Aorta (tissue), 5 donors: ENCODE data around the gene ALDH3B1. TPM values are rescaled to one million over a fixed set of nuclear protein-coding genes. Genes with fewer than 3 reads are reported as not detected.
"Not testable (repeated sequence)": the region's sequence is repeated elsewhere in the genome, so short reads cannot be mapped to it uniquely, and the experiment has no call there.

Experiments
- ATAC-seq: fragments of 200-7000 bp; cut with Tn5 transposase; one replicate; pipeline ENCODE4 v1.9.1; 2022; ENCODE audit warnings: moderate library complexity; ENCODE audit not compliant: low FRiP score
- DNase-seq, 2 donors: peaks; one replicate each; pipeline ENCODE4 v3.0.0-alpha.2; 2020
- H3K27ac ChIP-seq, 2 donors: one replicate each; pipeline ENCODE4 v1.5.1; 2013; ENCODE audit warnings: low read length in 2 of 2, mild to moderate bottlenecking in 2 of 2, moderate library complexity in 2 of 2, control low read depth in 1 of 2, inconsistent platforms in 1 of 2, low read depth in 1 of 2
- H3K27me3 ChIP-seq, 2 donors: one replicate each; pipeline ENCODE4 v1.6.1; 2013; ENCODE audit warnings: control low read depth in 1 of 2, low read length in 1 of 2, mild to moderate bottlenecking in 1 of 2, moderate library complexity in 1 of 2; ENCODE audit not compliant: insufficient read depth in 2 of 2, control insufficient read depth in 1 of 2
- H3K36me3 ChIP-seq, 2 donors: one replicate each; pipeline ENCODE4 v1.6.1; 2013; ENCODE audit warnings: control low read depth in 1 of 2, low read length in 1 of 2, mild to moderate bottlenecking in 1 of 2; ENCODE audit not compliant: insufficient read depth in 2 of 2, control insufficient read depth in 1 of 2
- H3K4me1 ChIP-seq, 2 donors: one replicate each; pipeline ENCODE4 v1.6.1; 2013; ENCODE audit warnings: low read length in 2 of 2, control low read depth in 1 of 2, mild to moderate bottlenecking in 1 of 2, moderate library complexity in 1 of 2; ENCODE audit not compliant: insufficient read depth in 2 of 2, control insufficient read depth in 1 of 2
- H3K4me3 ChIP-seq, 2 donors: one replicate each; pipeline ENCODE4 v1.5.1; 2013; ENCODE audit warnings: low read length in 2 of 2, control low read depth in 1 of 2, mild to moderate bottlenecking in 1 of 2
- H3K9me3 ChIP-seq: one replicate; pipeline ENCODE4 v1.6.1; 2013; ENCODE audit warnings: mild to moderate bottlenecking, low read length; ENCODE audit not compliant: control insufficient read depth
- WGBS, 2 donors: extraction: QIAGEN DNeasy Blood & Tissue Kit; methylation state at CpG; one replicate each; pipeline ENCODE4 v1.1.7; 2013; 5-methylcytosine and 5-hydroxymethylcytosine counted together
- intact Hi-C, 2 donors: fragments of 100-400 bp; cut with DNase I; formaldehyde crosslinking; loops; one replicate each; pipeline versions ENCODE4 v1.14.2 to v1.15.0; 2022
- polyA plus RNA-seq, 2 donors: library from polyadenylated mRNA; stranded (reverse); fragments of 200-250 nt; gene quantifications; one replicate each; pipeline ENCODE4 v1.2.3, GENCODE V29; 2013
- total RNA-seq, 2 donors: library from RNA; stranded (reverse); fragmentation: NEBNext Ultra II Directional; extraction: Animal tissue kit (Norgen Biotek cat#: 25700); gene quantifications; one replicate each; pipeline ENCODE4 v1.2.1, GENCODE V29; 2021
- donor health status: healthy with polysubstance abuse.
- donor health status: Bipolar disorder and iron deficiency.
- donor health status: DM: no; HTN: no; CAD: no.
- donor health status: DM: no; HTN: no; CAD: no.
- donor health status: DM: yes; HTN: yes; CAD: no.

ALDH3B1 gene
- total and polyA plus RNA-seq, 4 donors: 9.1 to 12.4 (median 10.0) TPM

DNA sequence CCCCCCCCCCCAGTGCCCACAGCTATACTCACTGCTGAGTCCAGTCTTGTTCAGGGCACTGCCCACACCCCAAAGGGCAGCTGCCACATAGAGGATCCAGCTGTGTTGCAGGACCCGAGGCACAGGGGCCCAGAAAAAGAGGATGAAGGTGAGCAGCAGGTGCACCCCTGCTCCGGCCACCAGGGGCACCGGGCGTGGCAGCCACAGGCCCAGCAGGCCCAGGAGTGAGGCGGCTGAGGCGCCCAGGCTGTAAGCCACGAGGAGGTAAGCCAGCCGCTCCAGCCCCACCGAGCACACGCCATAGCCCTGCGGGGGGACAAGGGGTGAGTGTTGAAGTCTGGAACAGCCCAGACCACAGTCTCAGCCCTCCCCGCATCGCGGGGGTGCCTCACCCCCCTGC, 14.5 kb upstream of the ALDH3B1 start:
- DNase-seq: peak in 1 of 2 donors; percentile 36
- H3K27ac ChIP-seq, intact Hi-C loops, H3K4me3 ChIP-seq, H3K9me3 ChIP-seq, ATAC-seq, H3K4me1 ChIP-seq, H3K27me3 ChIP-seq, H3K36me3 ChIP-seq: not testable (repeated sequence)
- WGBS, 2 donors: 88 to 98% methylated on average over 11 to 14 of the region's 14 CpGs

DNA sequence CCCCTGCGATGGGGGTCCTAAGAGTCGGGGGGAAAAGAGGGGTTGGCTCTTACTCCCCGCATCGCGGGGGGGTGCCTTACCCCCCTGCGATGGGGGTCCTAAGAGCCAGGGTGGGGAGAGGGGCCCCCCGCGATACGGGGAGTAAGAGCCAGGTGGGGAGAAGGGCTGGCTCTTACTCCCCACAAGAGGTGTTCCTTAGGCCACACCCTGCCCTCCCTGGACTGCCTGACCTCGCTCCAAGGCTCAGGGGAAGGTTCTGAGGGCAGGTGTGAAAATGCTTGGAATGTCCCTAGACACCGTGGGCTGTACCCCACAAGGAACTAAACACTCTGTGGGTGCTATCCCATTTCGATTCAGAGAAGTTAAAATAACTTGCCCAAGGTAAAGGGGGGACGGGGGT, 14.1 kb upstream of the ALDH3B1 start:
- Histone ChIP-seq H3K4me1 (no peaks in the 10 kb centered on the region), H3K36me3 (no peaks in the 10 kb centered on the region), H3K27me3 (no peaks in the 10 kb centered on the region), H3K4me3 (no peak overlapping the region), H3K27ac (no peak overlapping the region), H3K9me3 (no peaks in the 10 kb centered on the region)
- intact Hi-C loops: no loop called here
- 95 to 99% methylated on average over 12 to 13 of the region's 13 CpGs for WGBS, 2 donors
- ATAC-seq (no peak), DNase-seq (peak in 1 of 2 donors; percentile 33)

DNA sequence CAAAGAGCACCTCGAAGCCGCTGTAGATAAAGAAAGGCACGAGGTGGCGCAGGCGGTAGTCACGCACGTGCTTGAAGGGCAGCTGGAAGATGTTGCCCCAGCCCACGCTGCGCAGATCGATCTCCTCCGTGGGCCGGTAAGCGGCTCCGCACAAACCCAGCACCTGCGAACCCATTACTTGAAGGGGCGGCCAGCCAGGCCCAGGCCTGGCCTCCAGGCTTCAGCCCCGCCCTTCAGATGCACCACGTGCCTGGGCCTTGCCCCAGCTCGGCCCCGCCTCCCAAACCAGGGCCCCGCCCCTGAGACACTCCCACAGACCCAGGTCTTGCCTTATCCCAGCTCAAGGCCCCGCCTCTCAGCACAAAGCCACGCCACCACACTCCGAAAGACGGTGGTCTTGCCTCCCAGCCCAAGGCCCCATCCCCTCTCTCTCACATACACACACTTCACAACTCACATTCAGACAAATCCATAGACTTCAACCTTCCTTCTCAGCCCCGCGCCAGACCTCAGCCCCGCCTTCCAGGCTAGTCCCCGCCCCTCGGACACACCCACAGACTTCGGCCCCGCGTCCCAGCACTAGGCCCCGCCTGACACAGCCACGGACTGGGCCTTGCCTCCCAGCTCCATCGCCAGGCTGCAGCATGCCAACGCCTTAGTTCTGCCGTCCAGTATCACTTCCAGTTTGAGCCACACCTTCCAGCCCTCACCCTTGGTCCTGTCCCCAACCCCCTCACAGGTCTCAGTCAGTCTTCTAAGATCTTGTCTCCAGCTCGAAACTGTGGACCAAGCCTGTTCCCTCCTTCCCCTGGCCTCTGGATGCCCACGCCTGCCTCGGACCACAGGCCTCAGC, 13.3 kb upstream of the ALDH3B1 start:
- H3K36me3 ChIP-seq: no peaks in the 10 kb centered on the region
- no peak overlapping the region for H3K27ac ChIP-seq
- H3K27me3 ChIP-seq: no peaks in the 10 kb centered on the region
- no peak overlapping the region for H3K4me3 ChIP-seq
- WGBS, 2 donors: 66 to 67% methylated on average over 38 to 41 of the region's 41 CpGs
- peak; percentile 88 for DNase-seq
- no peaks in the 10 kb centered on the region for H3K9me3 ChIP-seq
- peak; percentile 89 for ATAC-seq
- intact Hi-C loops: no loop called here
- no peaks in the 10 kb centered on the region for H3K4me1 ChIP-seq

DNA sequence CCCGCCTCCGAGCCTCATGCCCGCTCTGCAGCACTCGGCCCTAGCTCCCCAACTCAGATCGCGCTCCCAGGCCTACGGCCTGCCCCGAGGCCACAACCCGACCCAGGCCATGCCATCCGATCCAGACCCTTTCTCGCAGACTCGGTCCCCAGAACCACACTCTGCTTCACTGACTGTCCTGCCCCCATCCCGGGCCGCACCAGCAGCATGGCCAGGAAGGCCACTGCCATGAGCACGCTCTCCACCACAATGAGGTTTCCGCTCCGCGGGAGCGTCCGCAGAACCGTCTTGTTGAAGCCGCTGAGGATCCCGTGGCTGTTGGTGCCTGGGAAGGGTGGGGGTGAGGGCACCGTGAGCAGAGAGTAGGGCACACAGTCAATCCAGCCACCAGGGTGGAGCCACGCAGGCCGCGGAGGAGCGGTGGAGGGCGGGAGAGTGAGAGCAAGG, 12.6 kb upstream of the ALDH3B1 start:
- DNase-seq (peak in 1 of 2 donors; percentile 74), ATAC-seq (peak; percentile 11)
- Histone ChIP-seq H3K4me3 (no peak overlapping the region), H3K27ac (no peak overlapping the region), H3K4me1 (no peaks in the 10 kb centered on the region), H3K27me3 (no peaks in the 10 kb centered on the region), H3K36me3 (no peaks in the 10 kb centered on the region), H3K9me3 (no peaks in the 10 kb centered on the region)
- WGBS, 2 donors: 94 to 95% methylated on average over 29 of the region's 29 CpGs
- intact Hi-C loops: no loop called here

GRCh38 chr11:67998150-67999045, 11.7 kb upstream of the ALDH3B1 start:
- no peaks in the 10 kb centered on the region for H3K27me3 ChIP-seq
- intact Hi-C loops: no loop called here
- H3K36me3 ChIP-seq: no peaks in the 10 kb centered on the region
- H3K27ac ChIP-seq: no peak overlapping the region
- DNase-seq: peak in 1 of 2 donors; percentile 55
- H3K4me1 ChIP-seq: no peaks in the 10 kb centered on the region
- no peak for ATAC-seq
- no peaks in the 10 kb centered on the region for H3K9me3 ChIP-seq
- WGBS, 2 donors: 94 to 95% methylated on average over 9 of the region's 9 CpGs
- H3K4me3 ChIP-seq: no peak overlapping the region

GRCh38 chr11:67999201-67999629, 10.9 kb upstream of the ALDH3B1 start:
- no peak overlapping the region for H3K4me3 ChIP-seq
- WGBS, 2 donors: 95 to 97% methylated on average over 13 of the region's 13 CpGs
- no peaks in the 10 kb centered on the region for H3K9me3 ChIP-seq
- H3K36me3 ChIP-seq: no peaks in the 10 kb centered on the region
- ATAC-seq (no peak), DNase-seq (peak in 1 of 2 donors; percentile 72)
- no peak overlapping the region for H3K27ac ChIP-seq
- H3K4me1 ChIP-seq: no peaks in the 10 kb centered on the region
- intact Hi-C loops: no loop called here
- H3K27me3 ChIP-seq: no peaks in the 10 kb centered on the region

DNA sequence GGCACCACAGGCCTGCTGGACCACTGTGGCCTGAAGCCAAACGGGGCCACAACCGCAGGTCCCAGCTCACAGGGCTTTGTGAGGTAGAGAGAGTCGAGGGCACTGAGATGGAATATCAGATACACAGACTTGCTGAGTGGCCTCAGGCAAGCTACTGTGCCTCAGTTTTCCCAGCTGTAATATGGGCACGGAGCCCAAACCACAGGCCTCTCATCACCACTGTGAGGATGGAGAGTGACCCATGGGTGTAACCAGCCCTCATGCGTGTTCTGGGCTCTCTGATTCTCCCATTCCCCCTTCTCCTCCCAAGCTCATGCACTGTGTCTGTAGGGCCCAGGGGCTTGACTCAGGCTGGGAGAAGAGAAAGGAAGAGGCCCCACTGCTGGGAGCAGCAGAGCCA, 10.4 kb upstream of the ALDH3B1 start:
- Histone ChIP-seq H3K9me3 (no peaks in the 10 kb centered on the region), H3K4me3 (no peak overlapping the region), H3K27ac (no peak overlapping the region), H3K4me1 (no peaks in the 10 kb centered on the region), H3K36me3 (no peaks in the 10 kb centered on the region), H3K27me3 (no peaks in the 10 kb centered on the region)
- 93 to 95% methylated on average over 5 of the region's 5 CpGs for WGBS, 2 donors
- DNase-seq (peak in 1 of 2 donors; percentile 16), ATAC-seq (no peak)
- intact Hi-C loops: no loop called here

- intact Hi-C loops: no loop called here
- no peak overlapping the region for H3K27ac ChIP-seq
- no peaks in the 10 kb centered on the region for H3K9me3 ChIP-seq
- H3K4me3 ChIP-seq: no peak overlapping the region
- H3K4me1 ChIP-seq: no peaks in the 10 kb centered on the region
- DNase-seq: peak in 1 of 2 donors; percentile 82
- H3K27me3 ChIP-seq: no peaks in the 10 kb centered on the region
- WGBS, 2 donors: 82% methylated on average over 9 of the region's 9 CpGs
- no peak for ATAC-seq
- no peaks in the 10 kb centered on the region for H3K36me3 ChIP-seq
Observed at GRCh38 chr11:68002575-68002937, 7.6 kb upstream of the ALDH3B1 start.
